OCI-M2 (cell line): ENCODE data around the gene TAF11.
A peak's percentile ranks its signal among the peaks of the same experiment; 100 is the strongest.
"Not testable (repeated sequence)": the region's sequence is repeated elsewhere in the genome, so short reads cannot be mapped to it uniquely, and the experiment has no call there.

Source experiments
- DNase-seq: peaks from one replicate; lab custom pipeline; 2025; ENCODE audit not compliant: unreplicated experiment; lab: John Stamatoyannopoulos, UW

TAF11 gene

DNA sequence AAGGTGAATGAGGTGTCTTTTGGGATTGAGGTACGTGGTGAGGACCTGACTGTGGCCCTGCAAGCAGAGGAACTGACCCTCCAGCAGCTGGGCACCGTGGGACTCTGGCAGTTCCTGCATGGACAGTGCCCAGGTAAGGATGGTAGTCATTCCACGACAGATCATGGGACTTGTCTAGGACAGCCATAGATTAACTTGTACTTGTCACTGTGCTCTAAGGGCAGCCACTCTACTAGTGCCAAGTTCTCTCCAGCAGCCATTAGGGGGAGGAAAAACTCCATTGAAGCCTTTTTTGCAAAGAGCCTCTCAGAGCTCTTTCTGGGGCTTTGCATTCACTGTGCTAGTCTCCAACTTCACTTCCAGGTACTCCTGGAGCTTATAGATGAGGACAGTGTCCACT is 20.4 kb downstream of the TAF11 start:
- no peak for DNase-seq

DNA sequence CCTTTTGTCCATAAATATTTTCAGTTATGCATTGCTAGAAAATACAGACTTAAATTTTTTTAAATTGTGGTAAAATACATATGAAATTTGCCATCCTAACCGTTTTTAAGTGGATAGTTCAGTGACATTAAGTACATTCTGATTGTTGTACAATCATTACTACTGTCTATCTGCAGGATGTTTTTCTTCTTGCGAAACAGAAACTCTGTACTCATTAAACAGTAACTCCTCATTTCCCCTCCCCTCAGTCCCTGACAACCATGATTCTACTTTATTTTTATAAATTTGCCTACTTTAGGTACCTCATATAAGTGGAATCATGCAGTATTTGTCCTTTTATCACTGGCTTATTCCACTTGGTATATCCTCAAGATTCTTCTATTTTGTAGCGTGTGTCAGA is 21.3 kb downstream of the TAF11 start:
- DNase-seq = no peak

DNA sequence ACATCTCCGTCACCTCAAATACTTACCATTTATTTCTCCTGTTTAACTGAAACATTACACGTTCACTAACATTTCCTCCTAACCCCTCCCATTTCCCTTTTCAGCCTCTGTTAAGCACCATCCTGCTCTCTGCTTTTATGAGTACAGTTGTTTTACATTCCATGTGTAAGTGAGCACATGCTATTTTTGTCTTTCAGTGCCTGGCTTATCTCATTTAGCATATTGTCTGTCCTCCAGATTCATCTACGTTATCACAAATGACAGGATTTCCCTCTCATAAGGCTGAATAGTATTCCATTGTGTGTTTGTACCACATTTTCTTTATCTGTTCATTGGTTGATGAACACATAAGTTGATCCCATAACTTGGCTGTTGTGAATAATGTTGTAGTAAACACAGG is 22.7 kb downstream of the TAF11 start:
- DNase-seq = peak; percentile 78

DNA sequence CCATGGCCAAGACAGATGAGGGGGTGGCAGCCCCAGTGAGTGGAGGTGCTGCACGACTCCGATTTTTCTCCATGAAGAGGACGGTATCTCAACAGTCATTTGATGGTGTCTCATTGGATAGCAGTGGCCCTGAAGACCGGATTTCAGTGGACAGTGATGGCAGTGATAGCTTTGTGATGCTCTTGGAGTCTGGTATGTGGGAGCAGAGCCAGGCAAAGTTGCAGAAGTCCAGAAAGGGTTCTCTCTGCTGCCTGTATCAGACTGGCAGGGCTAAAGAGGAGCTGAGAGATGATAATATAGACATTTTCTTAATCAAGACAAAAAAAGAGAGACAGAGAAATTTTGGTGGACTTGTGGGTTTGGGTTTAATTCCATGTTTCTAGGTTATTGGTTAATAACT is 23.8 kb downstream of the TAF11 start:
- no peak for DNase-seq

DNA sequence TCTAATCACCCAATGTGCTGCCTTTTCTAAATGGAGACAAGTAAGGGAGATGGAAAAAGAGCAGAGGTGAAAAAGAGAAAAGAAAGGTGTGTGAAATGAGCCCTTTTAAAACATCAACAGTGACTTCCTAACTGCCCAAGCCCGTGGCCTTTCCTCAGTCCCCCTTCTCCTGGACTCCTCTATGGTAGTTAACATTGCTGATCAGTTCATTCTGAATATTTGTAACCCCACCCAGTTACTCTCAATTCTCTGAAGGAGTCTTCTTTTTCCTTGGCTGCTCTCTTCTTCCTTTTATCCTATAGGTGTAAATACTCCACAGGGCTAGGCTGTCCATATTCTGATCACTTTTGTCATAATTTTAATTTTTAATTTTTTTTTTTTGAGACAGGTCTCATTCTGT is 27.1 kb downstream of the TAF11 start:
- DNase-seq = no peak

DNA sequence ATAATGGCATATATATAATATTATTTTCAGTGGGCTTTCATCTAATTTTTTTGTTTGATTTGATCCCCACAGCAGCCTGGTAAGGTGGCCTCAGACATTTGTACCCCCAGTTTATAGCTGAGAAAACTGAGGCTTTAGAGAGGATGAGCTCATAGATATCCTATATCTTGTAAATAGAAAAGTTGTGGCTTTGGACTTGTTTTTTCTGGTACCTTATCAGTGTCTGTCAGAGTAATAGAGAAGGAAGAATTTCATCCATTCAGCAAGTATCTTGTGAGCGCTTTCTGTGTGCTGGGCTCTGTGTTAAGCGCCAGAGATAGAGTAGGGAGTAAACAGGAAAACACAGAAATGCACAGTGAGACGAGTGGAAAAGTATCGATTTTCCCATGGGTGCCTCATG is 27.9 kb downstream of the TAF11 start:
- peak; percentile 80 for DNase-seq

DNA sequence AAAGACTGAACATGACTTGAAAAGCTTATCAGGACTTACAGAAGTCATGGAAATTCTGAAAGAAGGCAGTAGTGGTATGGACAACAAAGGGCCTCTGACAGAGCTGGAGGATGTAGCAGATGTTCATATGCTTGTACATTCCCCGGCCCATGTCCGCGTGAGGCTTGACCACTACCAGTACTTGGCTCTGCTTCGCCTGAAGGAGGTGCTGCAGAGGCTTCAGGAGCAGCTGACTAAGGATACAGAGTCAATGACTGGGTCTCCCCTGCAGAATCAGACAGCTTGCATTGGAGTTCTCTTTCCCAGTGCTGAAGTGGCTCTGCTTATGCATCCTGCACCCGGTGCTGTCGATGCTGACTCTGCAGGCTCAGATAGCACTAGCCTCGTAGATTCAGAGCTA is 29.2 kb downstream of the TAF11 start:
- DNase-seq = no peak

DNA sequence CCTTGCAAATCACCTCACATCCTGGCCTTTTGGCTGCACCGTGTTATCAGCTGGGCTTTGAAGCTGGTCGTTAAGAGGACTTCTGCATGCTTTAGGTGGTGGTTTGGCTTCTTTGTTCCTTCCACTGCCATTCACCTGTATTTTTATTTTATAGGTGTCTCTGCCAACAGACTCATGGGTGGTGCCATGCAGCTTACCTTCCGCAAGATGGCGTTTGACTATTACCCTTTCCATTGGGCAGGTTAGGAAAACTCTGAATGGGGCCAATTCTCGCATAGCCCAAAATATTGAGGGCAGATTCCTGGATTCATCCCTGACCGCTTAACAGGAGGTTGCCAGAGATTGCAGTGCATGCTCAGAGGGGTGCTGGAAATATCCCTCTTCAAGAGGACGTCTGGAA is 32.4 kb downstream of the TAF11 start:
- no peak for DNase-seq

DNA sequence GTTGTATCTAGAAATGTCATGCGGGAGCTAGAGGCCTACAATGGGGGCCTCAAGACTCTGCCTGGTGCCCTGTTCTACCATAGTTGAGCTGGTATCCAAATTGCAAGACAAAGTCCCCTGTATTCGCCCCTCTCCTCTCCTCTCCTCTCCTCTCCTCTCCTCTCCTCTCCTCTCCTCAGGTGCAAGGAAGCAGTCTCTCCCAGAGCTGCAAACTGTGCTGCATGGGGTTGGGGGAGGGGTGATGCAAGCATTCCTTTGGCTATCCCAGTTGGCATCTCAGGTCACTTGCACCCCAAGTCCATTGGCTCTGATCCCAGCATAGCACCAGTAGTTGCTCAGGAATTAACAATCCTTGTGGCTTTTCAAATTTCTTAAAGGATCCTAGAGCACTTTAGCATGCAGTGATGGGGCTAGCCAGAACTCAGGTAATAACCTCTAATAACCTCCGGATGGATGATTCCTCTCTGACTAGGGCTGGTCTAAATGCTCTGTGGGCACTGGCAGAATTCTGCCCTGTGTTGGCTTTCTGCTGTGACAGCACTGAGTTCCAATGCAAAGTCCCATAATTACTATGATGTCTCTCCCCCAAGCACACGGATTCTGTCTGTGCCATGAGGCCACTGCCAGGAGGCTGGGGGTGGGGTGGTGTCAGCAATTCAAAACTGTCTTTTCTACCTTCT is 35.3 kb downstream of the TAF11 start:
- no peak for DNase-seq

DNA sequence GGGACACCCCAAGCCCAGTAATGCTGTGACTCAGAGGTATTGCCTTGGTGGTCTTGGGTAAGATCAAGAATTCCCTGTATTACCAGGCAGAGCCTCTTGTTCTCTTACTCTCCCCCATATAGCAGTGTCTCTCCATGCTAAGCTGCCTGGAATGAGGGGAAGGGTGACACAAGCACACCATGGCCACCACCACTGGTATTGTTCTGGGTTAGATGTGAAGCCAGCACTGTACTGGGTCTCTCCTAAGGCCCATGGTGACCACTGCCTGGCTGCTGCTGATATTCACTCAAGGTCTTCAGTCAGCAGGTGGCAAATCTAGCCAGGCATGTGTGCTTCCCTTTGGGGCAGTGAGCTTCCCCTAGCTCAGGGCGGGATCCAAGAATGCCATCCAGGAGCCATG is 36.5 kb downstream of the TAF11 start:
- DNase-seq = no peak

DNA sequence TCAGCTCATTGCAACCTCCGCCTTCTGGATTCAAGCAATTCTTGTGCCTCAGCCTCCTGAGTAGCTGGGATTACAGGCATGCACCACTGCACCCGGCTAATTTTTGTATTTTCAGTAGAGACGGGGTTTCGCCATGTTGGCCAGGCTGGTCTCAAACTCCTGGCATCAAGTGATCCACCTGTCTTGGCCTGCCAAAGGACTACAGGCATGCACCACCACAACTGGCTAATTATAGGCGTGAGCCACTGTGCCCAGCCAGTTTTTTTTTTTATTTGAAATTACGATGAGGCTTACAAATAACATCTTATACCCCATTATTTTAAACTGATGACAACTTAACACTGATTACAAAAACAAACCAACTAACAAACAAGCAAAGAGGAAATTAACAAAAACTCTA is 38.8 kb downstream of the TAF11 start:
- not testable (repeated sequence) for DNase-seq

DNA sequence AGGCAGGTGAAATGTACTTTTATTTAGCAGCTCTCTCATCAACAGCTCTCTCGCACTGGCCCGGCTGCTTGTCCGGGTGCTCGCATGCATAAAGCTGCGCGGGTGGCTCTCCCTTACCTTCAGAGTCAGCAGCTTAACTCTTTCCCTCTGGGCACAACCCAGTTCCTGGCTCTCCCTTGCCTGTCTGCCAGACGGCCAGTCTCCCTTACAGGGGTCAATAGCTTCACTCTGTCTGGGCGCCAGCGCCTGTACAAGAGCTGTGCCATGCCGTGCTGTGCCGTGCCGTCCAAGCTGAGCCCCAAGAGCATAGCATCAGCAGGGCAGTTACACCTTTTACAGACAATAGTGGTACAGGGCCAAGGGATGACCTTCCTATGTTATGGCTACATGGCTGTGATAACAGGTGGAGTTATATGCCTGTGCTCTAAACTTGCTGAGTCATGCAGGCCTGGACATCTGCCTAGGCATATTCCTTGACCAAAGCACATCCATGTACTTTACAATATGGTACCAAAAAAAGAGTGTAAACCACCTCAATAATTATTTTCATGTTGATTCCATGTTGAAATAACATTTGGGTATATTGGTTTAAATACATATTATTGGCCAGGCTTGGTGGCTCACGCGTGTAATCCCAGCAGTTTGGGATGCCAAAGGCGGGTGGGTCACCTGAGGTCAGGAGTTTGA is 48.0 kb downstream of the TAF11 start:
- no peak for DNase-seq

DNA sequence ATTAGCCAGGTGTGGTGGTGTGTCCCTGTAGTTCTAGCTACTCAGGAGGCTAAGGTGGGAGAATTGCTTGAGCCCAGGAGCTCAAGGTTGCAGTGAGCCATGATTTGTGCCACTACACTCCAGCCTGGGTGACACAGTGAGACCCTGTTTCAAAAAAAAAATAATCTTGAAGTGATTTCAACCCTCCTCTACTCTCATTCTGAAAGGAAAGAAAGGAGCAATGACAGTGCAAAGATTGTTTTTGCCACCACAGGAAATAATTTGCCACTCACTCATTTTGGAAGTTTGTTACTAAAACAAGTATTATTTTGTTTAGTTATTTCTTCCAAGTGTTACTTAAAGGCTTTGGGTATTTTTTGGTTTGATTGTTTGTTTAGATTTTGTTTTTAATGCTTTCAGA is 50.3 kb downstream of the TAF11 start:
- no peak for DNase-seq

DNA sequence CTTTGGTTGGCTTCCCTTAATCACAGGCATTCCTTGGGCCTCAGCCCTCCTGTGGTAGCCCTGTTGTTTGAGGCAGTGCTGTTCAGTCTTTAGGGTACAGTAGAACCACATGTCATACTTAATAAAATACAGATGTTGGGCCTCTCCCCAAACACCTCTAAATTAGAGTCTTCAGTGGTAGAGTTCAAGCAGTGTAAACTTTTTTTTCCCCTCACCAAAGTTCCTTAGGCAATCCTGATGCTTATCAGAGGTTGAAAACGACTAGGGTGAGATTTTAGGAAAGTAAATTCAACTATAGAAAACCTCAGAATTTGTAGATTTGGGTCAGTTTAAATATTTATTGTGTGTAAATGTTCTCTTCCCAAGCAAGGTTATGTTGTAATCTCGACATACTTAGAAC is 51.4 kb downstream of the TAF11 start:
- no peak for DNase-seq

DNA sequence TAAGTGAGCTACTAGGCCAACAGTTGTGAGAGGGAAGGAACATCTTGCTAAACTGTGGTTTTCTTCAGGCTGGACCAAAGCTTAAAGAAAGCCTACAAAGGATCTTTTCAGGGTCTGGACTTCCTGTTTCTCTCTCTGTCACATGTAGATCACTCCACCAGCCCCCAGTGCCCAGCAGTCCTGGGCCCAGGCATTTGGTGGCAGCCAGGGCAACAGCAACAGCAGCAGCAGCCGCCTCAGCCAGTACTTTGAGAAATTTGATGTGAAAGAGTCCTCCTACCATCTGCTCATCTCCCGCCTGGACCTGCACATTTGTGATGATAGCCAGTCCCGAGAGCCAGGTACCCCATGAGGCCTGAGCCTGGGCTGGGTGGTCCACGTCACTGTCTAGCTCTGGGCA is 51.8 kb downstream of the TAF11 start:
- DNase-seq = no peak

DNA sequence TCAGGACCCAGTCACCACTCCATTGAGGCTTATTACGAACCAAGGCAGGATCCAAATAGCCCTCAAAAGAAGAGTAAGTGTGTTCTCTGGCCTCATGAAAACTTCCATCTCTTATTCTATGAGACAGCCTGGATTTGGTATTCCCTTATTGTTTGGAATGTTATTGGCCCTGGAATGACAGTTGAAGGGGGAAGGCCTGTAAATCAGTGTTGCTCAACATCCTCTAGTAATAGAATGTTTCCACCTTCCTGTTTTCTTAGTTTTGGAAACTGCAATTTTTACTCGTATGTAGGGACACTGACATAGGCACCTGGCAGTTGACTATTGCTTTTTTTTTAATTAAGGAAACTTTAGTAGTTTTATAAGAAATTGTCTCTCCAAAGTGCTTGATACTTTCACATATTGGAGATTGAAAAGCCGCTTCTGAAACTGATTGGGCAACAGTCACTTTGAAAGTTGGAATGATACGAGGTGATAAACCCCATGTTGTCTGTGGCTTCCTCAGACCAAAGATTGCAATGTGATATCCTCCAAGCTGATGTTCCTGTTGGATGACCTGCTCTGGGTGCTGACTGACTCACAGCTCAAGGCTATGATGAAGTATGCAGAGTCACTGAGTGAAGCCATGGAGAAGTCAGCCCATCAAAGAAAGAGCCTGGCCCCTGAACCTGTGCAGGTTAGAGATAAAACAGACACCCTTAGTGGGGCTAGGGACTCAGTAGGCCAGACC is 52.9 kb downstream of the TAF11 start:
- DNase-seq = no peak

DNA sequence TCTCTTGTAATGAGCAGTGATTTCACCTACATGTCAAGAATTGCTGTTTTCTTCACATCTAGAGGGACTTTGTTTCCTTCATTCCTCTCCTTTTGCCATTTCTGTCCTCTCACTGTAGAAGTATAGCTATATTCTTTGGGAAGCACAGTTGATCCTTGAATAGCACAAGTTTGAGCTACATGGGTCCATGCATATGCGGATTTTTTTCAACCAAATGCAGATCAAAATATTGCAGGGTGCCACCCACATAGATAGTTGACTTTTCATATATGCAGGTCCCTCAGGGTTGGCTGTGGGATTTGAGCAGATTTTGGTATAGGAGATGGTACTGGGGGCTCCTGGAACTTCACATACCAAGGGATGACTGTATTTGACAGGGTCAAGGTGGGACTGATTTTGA is 54.9 kb downstream of the TAF11 start:
- DNase-seq = no peak

DNA sequence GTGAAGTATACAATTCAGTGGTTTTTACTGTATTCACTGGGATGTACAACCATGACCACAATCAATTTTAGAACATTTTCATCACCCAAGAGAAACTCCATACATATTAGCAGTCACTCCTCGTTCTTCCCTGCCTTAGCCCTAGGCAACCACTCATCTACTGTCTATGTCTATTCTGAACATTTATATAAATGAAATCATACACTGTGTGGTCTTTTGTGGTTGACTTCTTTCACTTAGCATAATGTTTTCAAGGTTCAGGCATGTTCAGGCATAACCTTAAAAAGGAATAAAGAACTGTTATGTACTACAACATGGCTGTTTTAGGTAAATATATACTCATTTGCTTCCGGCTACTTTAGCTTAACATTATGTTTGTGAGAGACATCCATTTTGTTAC is 58.7 kb downstream of the TAF11 start:
- no peak for DNase-seq
